AG04450 (cell line): Measurements from ENCODE around the gene LCAT. TPM values are rescaled to one million over a fixed set of nuclear protein-coding genes. Genes with fewer than 3 reads are reported as not detected.
"Not testable (repeated sequence)": the region's sequence is repeated elsewhere in the genome, so short reads cannot be mapped to it uniquely, and the experiment has no call there.

ENCODE experiments used
- CTCF ChIA-PET: fragments of 300-600, 350-600 bp; formaldehyde crosslinking; extraction: SDS; loops from one replicate; lab custom pipeline; 2022; ENCODE audit warnings: antibody characterized with exemption, inconsistent platforms; lab: Charles Lee
- POLR2A ChIA-PET: fragments of 350-600 bp; formaldehyde crosslinking; extraction: SDS; loops from one replicate; lab custom pipeline; 2021; ENCODE audit warnings: antibody characterized with exemption, inconsistent platforms; lab: Yijun Ruan, JAX
- DNase-seq: peaks from one replicate; pipeline ENCODE4 v3.0.0-alpha.2; 2011; ENCODE audit warnings: low read depth, low spot score
- H3K27ac ChIP-seq: one replicate; pipeline ENCODE4 v1.5.1; 2012; ENCODE audit warnings: low read depth, low read length, control low read depth
- H3K27me3 ChIP-seq: one replicate; pipeline ENCODE4 v1.6.0; 2012; ENCODE audit warnings: low read length; ENCODE audit not compliant: control insufficient read depth, insufficient read depth
- H3K4me3 ChIP-seq: 2 replicates; pipeline ENCODE4 v1.5.1; 2011; ENCODE audit warnings: mild to moderate bottlenecking, low read depth, low read length, control low read depth
- H3K9me3 ChIP-seq: 2 replicates; pipeline ENCODE4 v1.5.1; 2012; ENCODE audit warnings: low read length; ENCODE audit not compliant: control insufficient read depth, insufficient read depth
- polyA plus RNA-seq: library from polyadenylated mRNA; depleted of rRNA; stranded (reverse); fragments of >200 nt; gene quantifications from 2 replicates; pipeline ENCODE4 v1.2.3, GENCODE V29; 2011
- TF ChIP-seq, protein P1 (sequence below): IDR thresholded peaks from 2 replicates; pipeline ENCODE4 v1.5.1; 2011; ENCODE audit warnings: low read depth, low read length, control low read depth, inconsistent platforms

The LCAT gene
- polyA plus RNA-seq, 1 experiment = 5.2 TPM

DNA sequence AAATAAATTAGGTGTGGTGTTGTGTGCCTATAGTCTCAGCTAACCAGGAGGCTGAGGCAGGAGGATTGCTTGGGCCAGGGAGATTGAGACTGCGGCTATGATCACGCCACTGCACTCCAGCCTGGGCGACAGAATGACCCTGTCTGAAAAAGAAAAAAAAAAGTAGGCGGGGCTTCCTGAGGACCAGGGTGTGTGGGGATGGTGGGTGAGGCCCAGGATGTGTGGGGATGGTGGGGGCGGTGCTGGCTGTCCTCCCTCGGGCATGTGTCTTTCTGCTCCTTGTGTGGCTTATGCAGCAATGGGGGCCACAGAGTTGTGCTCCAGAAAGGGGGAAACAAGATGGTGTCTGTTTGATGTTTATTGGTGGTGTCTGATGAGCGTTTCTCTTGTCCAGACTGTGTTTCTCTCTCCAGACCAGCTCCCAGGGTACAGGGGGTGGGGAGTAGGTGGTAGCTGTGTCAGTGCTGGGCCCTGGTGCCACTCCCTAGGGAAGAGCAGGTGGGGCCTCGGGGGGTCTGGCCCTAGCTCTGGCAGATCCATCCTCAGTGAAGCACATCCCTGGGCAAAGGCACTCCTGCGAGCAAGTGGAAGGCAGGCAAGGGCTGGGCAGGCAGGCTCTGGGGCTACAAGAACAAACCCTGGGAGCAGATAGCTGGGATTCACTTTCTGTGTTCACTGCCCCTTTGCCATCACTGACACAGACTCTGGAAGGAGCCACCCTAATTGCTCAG is 2.3 kb downstream of the LCAT start:
- POLR2A ChIA-PET = no interaction called here
- CTCF ChIA-PET = interaction anchor here (0.8 to 1.4 kb wide), 2 partner anchors 57 to 126 kb away, joined by 3 read pairs; partner anchors contain the start of gene NRN1L
- no peaks in the 10 kb centered on the region for H3K27me3 ChIP-seq
- no peak for DNase-seq
- H3K4me3 ChIP-seq = no peak overlapping the region
- TF ChIP-seq, protein P1, sequence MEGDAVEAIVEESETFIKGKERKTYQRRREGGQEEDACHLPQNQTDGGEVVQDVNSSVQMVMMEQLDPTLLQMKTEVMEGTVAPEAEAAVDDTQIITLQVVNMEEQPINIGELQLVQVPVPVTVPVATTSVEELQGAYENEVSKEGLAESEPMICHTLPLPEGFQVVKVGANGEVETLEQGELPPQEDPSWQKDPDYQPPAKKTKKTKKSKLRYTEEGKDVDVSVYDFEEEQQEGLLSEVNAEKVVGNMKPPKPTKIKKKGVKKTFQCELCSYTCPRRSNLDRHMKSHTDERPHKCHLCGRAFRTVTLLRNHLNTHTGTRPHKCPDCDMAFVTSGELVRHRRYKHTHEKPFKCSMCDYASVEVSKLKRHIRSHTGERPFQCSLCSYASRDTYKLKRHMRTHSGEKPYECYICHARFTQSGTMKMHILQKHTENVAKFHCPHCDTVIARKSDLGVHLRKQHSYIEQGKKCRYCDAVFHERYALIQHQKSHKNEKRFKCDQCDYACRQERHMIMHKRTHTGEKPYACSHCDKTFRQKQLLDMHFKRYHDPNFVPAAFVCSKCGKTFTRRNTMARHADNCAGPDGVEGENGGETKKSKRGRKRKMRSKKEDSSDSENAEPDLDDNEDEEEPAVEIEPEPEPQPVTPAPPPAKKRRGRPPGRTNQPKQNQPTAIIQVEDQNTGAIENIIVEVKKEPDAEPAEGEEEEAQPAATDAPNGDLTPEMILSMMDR = no peak
- no peaks in the 10 kb centered on the region; the same call in 1 of the 2 replicates for H3K9me3 ChIP-seq
- H3K27ac ChIP-seq = no peak overlapping the region

DNA sequence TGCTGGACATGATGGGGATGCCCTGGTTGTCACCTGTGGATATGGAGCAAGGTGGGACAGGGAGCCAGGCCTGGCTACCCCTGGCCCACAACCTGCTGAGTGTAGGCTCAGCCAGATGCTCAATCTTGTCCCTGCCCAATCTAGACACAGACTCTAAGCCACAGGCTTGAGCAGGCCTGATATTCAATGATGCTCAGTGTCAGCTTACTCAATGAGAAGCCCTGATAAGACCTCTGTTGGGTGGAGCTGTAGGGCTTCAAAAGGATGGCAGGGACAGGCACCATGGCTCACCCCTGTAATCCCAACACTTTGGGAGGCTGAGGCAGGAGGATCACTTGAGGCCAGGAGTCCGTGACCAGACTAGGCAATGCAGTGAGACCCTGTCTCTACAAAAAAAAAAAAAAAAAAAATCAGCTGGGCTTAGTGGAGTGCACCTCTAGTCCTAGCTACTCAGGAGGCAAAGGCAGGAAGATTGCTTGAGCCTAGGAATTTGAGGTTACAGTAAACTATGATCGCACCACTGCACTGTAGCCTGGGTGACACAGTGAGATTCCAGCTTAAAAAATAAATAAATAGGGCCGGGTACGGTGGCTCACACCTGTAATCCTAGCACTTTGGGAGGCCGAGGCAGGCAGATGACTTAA is 3.4 kb downstream of the LCAT start:
- Histone ChIP-seq H3K4me3 (no peak overlapping the region), H3K9me3 (peaks cover 6% of the 10 kb centered on the region; the same call in 1 of the 2 replicates), H3K27ac (no peak overlapping the region), H3K27me3 (no peaks in the 10 kb centered on the region)
- ChIA-PET POLR2A (interaction anchor here (0.6 to 0.9 kb wide), 2 partner anchors 19 to 108 kb away, joined by 3 read pairs; no protein-coding TSS in a partner anchor), CTCF (interaction anchor here (0.6 to 0.7 kb wide), 2 partner anchors 124 to 343 kb away, joined by 3 read pairs; no protein-coding TSS in a partner anchor)
- DNase-seq = no peak
- TF ChIP-seq, protein P1 = no peak

DNA sequence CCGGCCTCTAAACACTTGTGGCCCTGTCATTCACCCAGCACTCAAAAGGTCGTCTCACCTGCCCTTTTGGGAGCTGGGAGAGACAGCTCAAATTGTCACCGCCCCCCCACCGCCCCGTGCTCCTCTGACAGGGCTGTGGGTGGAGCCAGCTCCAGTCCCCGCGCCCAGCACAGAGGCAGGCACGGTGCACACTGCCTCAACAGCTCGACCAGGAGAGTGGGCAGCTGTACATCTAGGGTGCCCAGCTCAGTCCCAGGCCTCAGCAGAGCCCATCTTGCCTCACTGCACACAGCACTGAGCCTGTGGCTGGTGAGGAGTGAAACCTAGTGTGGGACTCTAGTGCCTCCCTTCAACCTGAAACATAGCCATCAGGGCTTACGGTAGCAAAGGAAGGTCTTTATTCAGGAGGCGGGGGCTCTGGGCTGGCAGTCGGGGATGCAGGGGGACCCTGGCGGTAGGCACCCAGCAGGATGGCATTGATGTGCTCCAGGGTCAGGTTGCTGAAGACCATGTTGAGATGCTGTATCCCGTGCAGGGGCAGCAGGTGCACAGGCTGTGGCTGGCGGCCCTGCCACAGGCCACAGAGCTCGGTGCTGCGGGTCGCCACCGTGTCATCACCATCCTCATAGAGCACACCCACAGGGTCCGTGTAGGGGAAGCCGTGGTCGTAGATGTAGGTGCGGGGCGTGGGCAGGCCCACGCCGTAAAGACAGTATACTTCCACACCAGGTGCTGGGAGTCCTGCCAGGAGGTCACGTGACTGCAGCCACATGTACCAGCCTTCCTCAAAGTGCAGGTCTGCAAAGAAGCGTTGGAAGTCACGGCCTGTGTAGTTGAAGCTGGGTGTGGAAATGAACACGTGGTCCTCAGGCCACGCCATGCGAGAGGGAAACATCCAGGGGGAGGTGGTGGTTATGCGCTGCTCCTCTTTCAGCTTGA is 4.1 kb downstream of the LCAT start:
- ChIA-PET CTCF (interaction anchor here (0.6 to 1.2 kb wide), 5 partner anchors 55 to 123 kb away, joined by 3 to 5 read pairs (median 4); partner anchors contain the start of gene NRN1L), POLR2A (interaction anchor here (0.9 kb wide), 1 partner anchor 20 kb away, joined by 3 read pairs; no protein-coding TSS in a partner anchor)
- Histone ChIP-seq H3K27me3 (no peaks in the 10 kb centered on the region), H3K9me3 (peaks cover 6% of the 10 kb centered on the region; the same call in 1 of the 2 replicates), H3K27ac (no peak overlapping the region), H3K4me3 (no peak overlapping the region)
- TF ChIP-seq, protein P1 = no peak
- no peak for DNase-seq

DNA sequence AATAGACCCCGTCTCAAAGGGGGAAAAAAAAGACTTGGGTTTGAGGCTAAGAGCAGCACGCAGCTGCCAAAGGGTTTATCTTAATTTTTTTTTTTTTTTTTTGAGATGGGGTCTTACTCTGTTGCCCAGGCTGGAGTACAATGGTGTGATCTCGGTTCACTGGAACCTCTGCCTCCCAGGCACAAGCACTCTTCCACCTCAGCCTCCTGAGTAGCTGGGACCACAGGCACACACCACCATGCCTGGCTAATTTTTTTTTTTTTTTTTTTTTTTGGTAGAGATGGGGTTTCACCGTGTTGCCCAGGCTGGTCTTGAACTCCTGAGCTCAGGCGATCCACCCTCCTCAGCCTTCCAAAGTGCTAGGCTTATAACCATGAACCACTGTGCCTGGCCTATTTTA is 6.2 kb downstream of the LCAT start:
- POLR2A ChIA-PET = interaction anchor here (0.7 kb wide), 3 partner anchors 13 to 126 kb away, joined by 3 to 10 read pairs (median 9); no protein-coding TSS in a partner anchor

More for the DNA sequence above, 6.2 kb downstream of the LCAT start:
- DNase-seq, H3K9me3 ChIP-seq, H3K27ac ChIP-seq, H3K4me3 ChIP-seq, H3K27me3 ChIP-seq: not testable (repeated sequence)
- CTCF ChIA-PET = interaction anchor here (1.1 kb wide), 1 partner anchor 54 kb away, joined by 3 read pairs; no protein-coding TSS in a partner anchor
